Lung (tissue), 12 donors: ENCODE measurements around the gene WNK1. TPM values are rescaled to one million over a fixed set of nuclear protein-coding genes. Genes with fewer than 3 reads are reported as not detected.

Source experiments
- ATAC-seq: fragments of 200-7000 bp; cut with Tn5 transposase; one replicate; pipeline ENCODE4 v1.9.1; 2020; ENCODE audit warnings: moderate number of reproducible peaks; ENCODE audit not compliant: insufficient read depth, low FRiP score
- DNase-seq, 3 donors: peaks; one replicate each; pipeline ENCODE4 v3.0.0-alpha.2; 2013 to 2017
- H3K27ac ChIP-seq, 2 donors: one replicate each; pipeline ENCODE4 v1.5.1; 2013; ENCODE audit warnings: mild to moderate bottlenecking in 2 of 2, moderate library complexity in 2 of 2, control low read depth in 1 of 2, inconsistent platforms in 1 of 2, low read depth in 1 of 2, low read length in 1 of 2
- H3K27me3 ChIP-seq, 3 donors: one replicate each; pipeline ENCODE4 v1.5.1; 2013; ENCODE audit warnings: low read length in 2 of 3; ENCODE audit not compliant: control insufficient read depth in 3 of 3, insufficient read depth in 3 of 3
- H3K36me3 ChIP-seq, 4 donors: one replicate each; pipeline ENCODE4 v1.5.1; 2013; ENCODE audit warnings: low read length in 4 of 4, mild to moderate bottlenecking in 1 of 4, moderate library complexity in 1 of 4; ENCODE audit not compliant: control insufficient read depth in 4 of 4, insufficient read depth in 4 of 4
- H3K4me1 ChIP-seq, 5 donors: one replicate each; pipeline ENCODE4 v1.5.1; 2013; ENCODE audit warnings: low read length in 5 of 5, mild to moderate bottlenecking in 2 of 5, moderate library complexity in 1 of 5; ENCODE audit not compliant: control insufficient read depth in 5 of 5, insufficient read depth in 5 of 5
- H3K4me3 ChIP-seq: one replicate; pipeline ENCODE4 v1.5.1; 2013; ENCODE audit warnings: mild to moderate bottlenecking, control low read depth, moderate library complexity
- H3K9ac ChIP-seq, 2 donors: one replicate each; pipeline ENCODE4 v1.5.1; 2013; ENCODE audit warnings: low read length in 2 of 2, control low read depth in 1 of 2; ENCODE audit not compliant: insufficient read depth in 1 of 2
- H3K9me3 ChIP-seq, 4 donors: one replicate each; pipeline ENCODE4 v1.5.1; 2013; ENCODE audit warnings: low read length in 3 of 4, mild to moderate bottlenecking in 1 of 4, moderate library complexity in 1 of 4; ENCODE audit not compliant: control insufficient read depth in 4 of 4, insufficient read depth in 3 of 4
- WGBS, 2 donors: extraction: QIAGEN DNeasy Blood & Tissue Kit; methylation state at CpG; one replicate each; pipeline ENCODE4 v1.1.7; 2013; 5-methylcytosine and 5-hydroxymethylcytosine counted together
- polyA plus RNA-seq, 2 donors: library from polyadenylated mRNA; stranded (reverse); fragments of 200-250 nt; gene quantifications; one replicate each; pipeline ENCODE4 v1.2.1, GENCODE V29; 2013
- total RNA-seq, 2 donors: library from RNA; depleted of rRNA in 1 of 2; stranded (reverse); fragments of >200 nt in 1 of 2; gene quantifications; one replicate each; pipeline ENCODE4 v1.2.1, GENCODE V29; 2014 to 2021
- TF ChIP-seq, protein P1 (sequence below): IDR thresholded peaks from 2 replicates; pipeline ENCODE4 v1.5.1; 2012; ENCODE audit warnings: mild to moderate bottlenecking; ENCODE audit errors: control extremely low read depth, extremely low read depth
- donor health status: control.
- donor health status: control.
- donor health status: Bipolar disorder and iron deficiency.
- donor health status: healthy.
- donor health status: DM: yes; HTN: yes; CAD: no.

The WNK1 gene
- total and polyA plus RNA-seq, 4 donors = 23.1 to 269 (median 128) TPM

DNA sequence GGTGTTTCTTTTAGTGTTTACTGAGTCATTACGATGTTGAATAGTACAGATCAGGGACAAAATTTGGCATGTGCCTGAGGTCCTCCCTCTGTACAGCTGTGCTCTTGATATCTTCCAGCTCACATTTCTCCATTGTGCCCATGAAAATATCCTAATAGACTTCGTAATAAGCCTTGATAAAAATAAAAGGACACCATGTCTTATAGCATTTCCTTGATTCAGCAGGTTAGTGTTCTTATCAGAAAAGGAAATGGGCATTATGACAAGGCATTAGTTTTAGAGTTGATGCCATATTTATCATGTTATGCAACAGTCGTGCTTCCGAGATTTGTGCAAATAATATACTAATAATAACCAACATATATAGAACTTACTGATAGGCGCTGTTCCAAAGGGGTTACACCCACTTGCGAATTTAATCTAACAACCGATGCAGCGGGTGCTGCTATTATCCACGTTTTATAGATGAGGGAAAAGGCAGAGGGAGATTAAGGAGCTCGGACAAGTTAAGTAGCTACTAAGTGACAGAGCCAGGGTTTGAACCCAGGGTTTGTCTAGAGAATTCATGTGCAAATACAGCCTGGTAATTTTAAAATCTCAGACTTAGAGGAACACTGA, 15.1 kb upstream of the WNK1 start:
- H3K27ac ChIP-seq = peak overlapping the region in 1 of 2 donors; percentile 80
- TF ChIP-seq, protein P1, sequence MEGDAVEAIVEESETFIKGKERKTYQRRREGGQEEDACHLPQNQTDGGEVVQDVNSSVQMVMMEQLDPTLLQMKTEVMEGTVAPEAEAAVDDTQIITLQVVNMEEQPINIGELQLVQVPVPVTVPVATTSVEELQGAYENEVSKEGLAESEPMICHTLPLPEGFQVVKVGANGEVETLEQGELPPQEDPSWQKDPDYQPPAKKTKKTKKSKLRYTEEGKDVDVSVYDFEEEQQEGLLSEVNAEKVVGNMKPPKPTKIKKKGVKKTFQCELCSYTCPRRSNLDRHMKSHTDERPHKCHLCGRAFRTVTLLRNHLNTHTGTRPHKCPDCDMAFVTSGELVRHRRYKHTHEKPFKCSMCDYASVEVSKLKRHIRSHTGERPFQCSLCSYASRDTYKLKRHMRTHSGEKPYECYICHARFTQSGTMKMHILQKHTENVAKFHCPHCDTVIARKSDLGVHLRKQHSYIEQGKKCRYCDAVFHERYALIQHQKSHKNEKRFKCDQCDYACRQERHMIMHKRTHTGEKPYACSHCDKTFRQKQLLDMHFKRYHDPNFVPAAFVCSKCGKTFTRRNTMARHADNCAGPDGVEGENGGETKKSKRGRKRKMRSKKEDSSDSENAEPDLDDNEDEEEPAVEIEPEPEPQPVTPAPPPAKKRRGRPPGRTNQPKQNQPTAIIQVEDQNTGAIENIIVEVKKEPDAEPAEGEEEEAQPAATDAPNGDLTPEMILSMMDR = no peak
- WGBS, 2 donors = 27 to 60% methylated on average over 10 of the region's 10 CpGs
- no peak overlapping the region for H3K9ac ChIP-seq
- H3K36me3 ChIP-seq = no peaks in the 10 kb centered on the region
- no peak for DNase-seq
- no peaks in the 10 kb centered on the region for H3K9me3 ChIP-seq
- peaks cover 0 to 15% (median 1%) of the 10 kb centered on the region in 5 donors for H3K4me1 ChIP-seq
- no peaks in the 10 kb centered on the region for H3K27me3 ChIP-seq
- H3K4me3 ChIP-seq = no peak overlapping the region
- ATAC-seq = no peak

DNA sequence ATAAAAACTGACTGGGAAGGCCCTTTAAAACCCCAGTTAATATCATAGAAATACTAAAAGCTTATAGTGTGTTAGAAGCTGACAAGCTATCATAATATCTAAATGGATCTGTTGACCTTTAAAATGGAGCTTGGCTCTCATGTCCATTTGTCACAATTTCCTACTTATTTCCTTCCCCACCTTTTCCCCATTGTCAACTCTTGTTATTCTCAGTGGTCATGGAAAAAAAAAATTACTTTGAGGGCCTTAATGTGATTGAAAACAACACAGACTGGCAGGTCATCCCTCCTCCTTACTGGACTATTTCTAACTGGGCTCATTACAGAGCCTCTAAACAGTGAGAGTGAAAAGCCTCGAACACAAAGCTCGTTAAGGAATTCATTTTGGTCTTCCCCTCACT, 13.7 kb upstream of the WNK1 start:
- DNase-seq (no peak), ATAC-seq (no peak)
- Histone ChIP-seq H3K4me1 (peaks cover 0 to 15% (median 1%) of the 10 kb centered on the region in 5 donors), H3K9ac (no peak overlapping the region), H3K27me3 (no peaks in the 10 kb centered on the region), H3K27ac (peak overlapping the region in 1 of 2 donors; percentile 43), H3K36me3 (no peaks in the 10 kb centered on the region), H3K4me3 (no peak overlapping the region), H3K9me3 (no peaks in the 10 kb centered on the region)
- TF ChIP-seq, protein P1 = no peak
- WGBS, 2 donors = 68 to 86% methylated on average over 2 of the region's 2 CpGs

DNA sequence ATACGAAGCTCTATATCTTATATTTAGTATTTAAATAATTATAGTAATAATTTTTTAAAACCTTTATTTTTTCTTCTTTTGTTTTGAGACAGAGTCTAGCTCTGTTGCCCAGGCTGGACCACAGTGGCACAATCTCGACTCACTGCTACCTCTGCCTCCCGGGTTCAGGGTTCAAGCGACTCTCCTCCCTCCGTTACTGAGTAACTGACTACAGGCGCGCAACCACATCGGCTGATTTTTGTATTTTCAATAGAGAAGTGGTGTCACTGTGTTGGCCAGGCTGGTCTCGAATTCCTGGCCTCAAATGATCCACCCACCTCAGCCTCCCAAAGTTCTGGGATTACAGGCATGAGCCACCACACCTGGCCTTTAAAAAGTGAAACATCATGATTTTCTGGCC, 13.0 kb upstream of the WNK1 start:
- Histone ChIP-seq H3K9ac (no peak overlapping the region), H3K36me3 (no peaks in the 10 kb centered on the region), H3K4me1 (peaks cover 0 to 15% (median 1%) of the 10 kb centered on the region in 5 donors), H3K27me3 (no peaks in the 10 kb centered on the region), H3K9me3 (no peaks in the 10 kb centered on the region), H3K4me3 (no peak overlapping the region), H3K27ac (no peak overlapping the region)
- TF ChIP-seq, protein P1 = no peak
- no peak for ATAC-seq
- DNase-seq = no peak
- WGBS, 2 donors = 97% methylated on average over 9 of the region's 9 CpGs

DNA sequence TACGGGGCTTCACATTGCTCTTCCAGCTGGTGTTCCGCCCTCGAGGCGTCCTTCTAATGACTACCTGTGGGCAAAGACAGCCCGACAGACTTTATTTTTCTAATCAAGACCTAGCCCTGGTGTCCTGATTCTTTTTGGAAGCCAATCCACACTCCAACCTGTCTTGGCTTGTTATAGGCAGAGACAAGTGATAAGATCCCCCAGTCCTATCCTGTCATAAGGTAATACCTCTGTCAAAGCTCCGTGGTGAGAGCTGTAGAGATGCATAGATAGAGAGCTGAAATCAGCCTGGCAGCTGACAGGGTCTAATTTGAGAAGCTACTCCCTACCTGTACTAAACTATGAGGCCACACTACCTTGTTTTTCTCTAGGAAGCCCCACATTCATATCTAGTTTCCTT, 11.5 kb upstream of the WNK1 start:
- Histone ChIP-seq H3K9ac (no peak overlapping the region), H3K27ac (no peak overlapping the region), H3K4me3 (no peak overlapping the region), H3K36me3 (no peaks in the 10 kb centered on the region), H3K4me1 (peaks cover 0 to 15% (median 1%) of the 10 kb centered on the region in 5 donors), H3K9me3 (no peaks in the 10 kb centered on the region), H3K27me3 (no peaks in the 10 kb centered on the region)
- TF ChIP-seq, protein P1 = no peak
- 79 to 92% methylated on average over 6 of the region's 6 CpGs for WGBS, 2 donors
- ATAC-seq (no peak), DNase-seq (no peak)
